Placental pericyte (primary cell): ENCODE measurements around the gene CCDC197. TPM values are rescaled to one million over a fixed set of nuclear protein-coding genes. Genes with fewer than 3 reads are reported as not detected.

Source experiments
- small RNA-seq: library from RNA; depleted of rRNA; stranded (forward); fragments of <200 nt; gene quantifications from one replicate; pipeline ENCODE3, GENCODE V24; 2012; ENCODE audit warnings: low replicate concordance
- total RNA-seq: library from RNA; depleted of rRNA; stranded (reverse); fragments of >200 nt; gene quantifications from 2 replicates; pipeline ENCODE4 v1.2.3, GENCODE V29; 2012

The CCDC197 gene
- not detected in 2 replicates for total RNA-seq

GRCh38 chr14:93997082-93997481, at the start of gene CCDC197:
Gene CCDC197, plus strand, starts transcription at chr14:93997301. Its CDS starts 831 bp downstream, at chr14:93998132.

GRCh38 chr14:93976477-93977057, 20.5 kb upstream of the CCDC197 start, which contains the start of gene ASB2:
Gene ASB2, minus strand, starts transcription at chr14:93976570. Its CDS starts 12,031 bp downstream, at chr14:93964539.

GRCh38 chr14:94026173-94026888, 29.2 kb downstream of the CCDC197 start, which contains the start of gene OTUB2:
Gene OTUB2, plus strand, starts transcription at chr14:94026340. Its CDS starts 198 bp downstream, at chr14:94026538.

Small RNAs within 50 kb of the gene (small RNA-seq; reads per million reads assigned to genes)
- gene MIR4506, result not detected

Other genes starting within 250 kb of the CCDC197 start
- not detected in 2 replicates for gene PRIMA1, start 208.8 kb upstream of the CCDC197 start, total RNA-seq
- not detected in 2 replicates for gene FAM181A, start 70.0 kb upstream of the CCDC197 start, total RNA-seq
- gene ASB2, start 20.7 kb upstream of the CCDC197 start, total RNA-seq, result 1.1 TPM in 1 of 2 replicates, not detected in the other
- gene OTUB2, start 29.0 kb downstream of the CCDC197 start, total RNA-seq, result 0.66 and 0.86 TPM in 2 replicates
- gene DDX24, start 83.9 kb downstream of the CCDC197 start, total RNA-seq, result 102 and 134 TPM in 2 replicates
- 4.6 and 10.7 TPM in 2 replicates for gene IFI27L1, start 84.0 kb downstream of the CCDC197 start, total RNA-seq
- gene IFI27, start 113.4 kb downstream of the CCDC197 start, total RNA-seq, result 16.9 and 43.2 TPM in 2 replicates
- gene IFI27L2, start 132.3 kb downstream of the CCDC197 start, total RNA-seq, result 61.5 and 62.6 TPM in 2 replicates
- gene PPP4R4, start 177.0 kb downstream of the CCDC197 start, total RNA-seq, result 0.43 and 0.88 TPM in 2 replicates